ENCODE data around the gene GSG1L2. TPM values are rescaled to one million over a fixed set of nuclear protein-coding genes. Genes with fewer than 3 reads are reported as not detected.

GSG1L2 gene
- total RNA-seq, 2 experiments from 2014 or later: not detected

DNA sequence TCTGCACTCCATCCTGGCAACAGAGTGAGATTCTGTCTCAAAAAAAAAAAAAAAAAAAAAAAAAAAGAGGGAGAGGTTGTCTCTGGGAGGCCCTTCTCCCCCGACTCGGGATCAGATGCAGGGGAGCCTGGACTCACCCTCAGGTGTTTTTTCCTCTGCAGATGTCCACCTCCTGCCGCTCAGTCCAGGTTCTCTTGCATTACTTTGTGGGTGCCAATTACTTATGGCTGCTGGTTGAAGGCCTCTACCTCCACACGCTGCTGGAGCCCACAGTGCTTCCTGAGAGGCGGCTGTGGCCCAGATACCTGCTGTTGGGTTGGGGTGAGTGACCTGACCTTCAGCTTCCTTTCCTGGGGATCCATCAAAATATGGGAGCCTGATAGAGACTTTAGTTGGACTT lies 37.9 kb upstream of the GSG1L2 start:
- TF ChIP-seq, protein P1, sequence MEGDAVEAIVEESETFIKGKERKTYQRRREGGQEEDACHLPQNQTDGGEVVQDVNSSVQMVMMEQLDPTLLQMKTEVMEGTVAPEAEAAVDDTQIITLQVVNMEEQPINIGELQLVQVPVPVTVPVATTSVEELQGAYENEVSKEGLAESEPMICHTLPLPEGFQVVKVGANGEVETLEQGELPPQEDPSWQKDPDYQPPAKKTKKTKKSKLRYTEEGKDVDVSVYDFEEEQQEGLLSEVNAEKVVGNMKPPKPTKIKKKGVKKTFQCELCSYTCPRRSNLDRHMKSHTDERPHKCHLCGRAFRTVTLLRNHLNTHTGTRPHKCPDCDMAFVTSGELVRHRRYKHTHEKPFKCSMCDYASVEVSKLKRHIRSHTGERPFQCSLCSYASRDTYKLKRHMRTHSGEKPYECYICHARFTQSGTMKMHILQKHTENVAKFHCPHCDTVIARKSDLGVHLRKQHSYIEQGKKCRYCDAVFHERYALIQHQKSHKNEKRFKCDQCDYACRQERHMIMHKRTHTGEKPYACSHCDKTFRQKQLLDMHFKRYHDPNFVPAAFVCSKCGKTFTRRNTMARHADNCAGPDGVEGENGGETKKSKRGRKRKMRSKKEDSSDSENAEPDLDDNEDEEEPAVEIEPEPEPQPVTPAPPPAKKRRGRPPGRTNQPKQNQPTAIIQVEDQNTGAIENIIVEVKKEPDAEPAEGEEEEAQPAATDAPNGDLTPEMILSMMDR (IDR thresholded peaks at IDR 0.05): no peak
- ATAC-seq (ENCODE audit: poor library complexity): no peak
- peaks cover 0 to 2% of the 10 kb centered on the region in 2 experiments for H3K27me3 ChIP-seq (ENCODE audit: control insufficient read depth in 1 of 2, insufficient read depth in 2 of 2, low read length in 2 of 2)
- no peaks in the 10 kb centered on the region for H3K4me1 Mint-ChIP-seq (ENCODE audit: low read depth)
- H3K27ac Mint-ChIP-seq: no peak overlapping the region
- intact Hi-C loops (cut with DNase I, micrococcal nuclease): no loop called here
- ChIA-PET POLR2A (no interaction called here), CTCF (no interaction called here)
- H3K36me3 Mint-ChIP-seq (ENCODE audit: low read depth): no peaks in the 10 kb centered on the region
- H3K4me3 ChIP-seq (ENCODE audit: low read length): no peak overlapping the region
- peaks cover 9 to 19% of the 10 kb centered on the region in 2 experiments for H3K9me3 ChIP-seq (ENCODE audit: control insufficient read depth in 1 of 2, insufficient read depth in 1 of 2, low read length in 2 of 2)
- no peak overlapping the region for H3K4me3 Mint-ChIP-seq
- no peaks in the 10 kb centered on the region for H3K27me3 Mint-ChIP-seq
- no peak for DNase-seq
- no peaks in the 10 kb centered on the region for H3K36me3 ChIP-seq (ENCODE audit: insufficient read depth, low read length)
- H3K27ac ChIP-seq (ENCODE audit: low read depth in 1 of 2, low read length in 2 of 2): no peak overlapping the region
- H3K9me3 Mint-ChIP-seq: no peaks in the 10 kb centered on the region
- H3K4me1 ChIP-seq (ENCODE audit: insufficient read depth, low read length): no peaks in the 10 kb centered on the region

DNA sequence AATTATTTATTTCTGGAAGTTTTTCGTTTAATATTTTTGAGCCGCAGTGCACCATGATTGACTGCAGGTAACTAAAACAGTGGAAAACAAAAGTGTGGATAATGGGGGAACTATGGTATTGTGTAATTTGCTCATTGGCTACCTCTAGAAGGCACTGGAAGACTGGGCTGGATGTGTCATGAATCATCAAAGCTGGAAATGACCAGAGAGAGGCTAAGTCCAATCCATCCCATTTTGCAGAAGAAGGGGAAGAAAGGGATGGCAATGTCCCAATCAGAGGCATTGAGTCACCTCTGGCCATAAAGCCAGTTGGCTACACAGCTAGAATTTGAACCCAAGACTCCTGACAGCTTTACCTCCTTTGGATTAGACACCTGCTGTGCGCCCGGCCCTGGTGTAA lies 33.2 kb upstream of the GSG1L2 start:
- Histone ChIP-seq H3K9me3 (ENCODE audit: control insufficient read depth in 1 of 2, insufficient read depth in 1 of 2, low read length in 2 of 2) (peaks cover 7 to 9% of the 10 kb centered on the region in 2 experiments), H3K27ac (ENCODE audit: low read depth in 1 of 2, low read length in 2 of 2) (no peak overlapping the region), H3K4me3 (ENCODE audit: low read length) (no peak overlapping the region), H3K4me1 (ENCODE audit: insufficient read depth, low read length) (no peaks in the 10 kb centered on the region), H3K36me3 (ENCODE audit: insufficient read depth, low read length) (no peaks in the 10 kb centered on the region), H3K27me3 (ENCODE audit: control insufficient read depth in 1 of 2, insufficient read depth in 2 of 2, low read length in 2 of 2) (no peaks in the 10 kb centered on the region)
- Mint-ChIP-seq H3K4me1 (ENCODE audit: low read depth) (no peaks in the 10 kb centered on the region), H3K27ac (no peak overlapping the region), H3K4me3 (no peak overlapping the region), H3K9me3 (peaks cover 3% of the 10 kb centered on the region), H3K27me3 (peaks cover 15% of the 10 kb centered on the region), H3K36me3 (ENCODE audit: low read depth) (no peaks in the 10 kb centered on the region)
- ChIA-PET POLR2A (no interaction called here), CTCF (no interaction called here)
- TF ChIP-seq, protein P1 (IDR thresholded peaks at IDR 0.05): no peak
- ATAC-seq (ENCODE audit: poor library complexity): no peak
- DNase-seq: no peak
- intact Hi-C loops (cut with DNase I, micrococcal nuclease): no loop called here

DNA sequence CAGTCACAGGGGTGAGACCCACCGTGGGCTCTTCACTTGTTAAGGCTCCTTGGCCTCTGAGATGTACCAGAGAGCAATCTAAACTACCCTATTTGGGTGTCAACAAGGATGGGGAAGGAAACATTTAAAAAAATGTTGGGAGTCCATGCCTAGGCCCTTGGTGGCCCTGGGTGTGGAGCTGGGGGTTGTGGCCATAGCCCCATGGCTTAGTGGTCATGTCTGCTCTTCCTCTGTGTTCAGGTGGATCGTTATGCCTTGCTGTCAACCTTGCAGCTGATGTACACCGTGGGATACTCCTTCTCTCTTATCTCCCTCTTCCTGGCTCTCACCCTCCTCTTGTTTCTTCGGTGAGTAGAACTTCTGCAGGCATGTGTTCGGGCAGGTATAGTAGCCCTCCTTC lies 32.4 kb upstream of the GSG1L2 start:
- Mint-ChIP-seq H3K36me3 (ENCODE audit: low read depth) (no peaks in the 10 kb centered on the region), H3K4me1 (ENCODE audit: low read depth) (no peaks in the 10 kb centered on the region), H3K27ac (no peak overlapping the region), H3K4me3 (no peak overlapping the region), H3K9me3 (peaks cover 3% of the 10 kb centered on the region), H3K27me3 (peaks cover 15% of the 10 kb centered on the region)
- Histone ChIP-seq H3K36me3 (ENCODE audit: insufficient read depth, low read length) (no peaks in the 10 kb centered on the region), H3K4me1 (ENCODE audit: insufficient read depth, low read length) (no peaks in the 10 kb centered on the region), H3K27ac (ENCODE audit: low read depth in 1 of 2, low read length in 2 of 2) (no peak overlapping the region), H3K9me3 (ENCODE audit: control insufficient read depth in 1 of 2, insufficient read depth in 1 of 2, low read length in 2 of 2) (peaks cover 1 to 5% of the 10 kb centered on the region in 2 experiments), H3K4me3 (ENCODE audit: low read length) (no peak overlapping the region), H3K27me3 (ENCODE audit: control insufficient read depth in 1 of 2, insufficient read depth in 2 of 2, low read length in 2 of 2) (no peaks in the 10 kb centered on the region)
- DNase-seq (no peak), ATAC-seq (ENCODE audit: poor library complexity) (no peak)
- TF ChIP-seq, protein P1 (IDR thresholded peaks at IDR 0.05): no peak
- intact Hi-C loops (cut with DNase I, micrococcal nuclease): no loop called here
- POLR2A ChIA-PET: no interaction called here
- CTCF ChIA-PET: no interaction called here

Measured in CD4-positive, alpha-beta T cell (primary cell).